SK-N-MC (cell line): Measurements from ENCODE around the gene OR2AJ1.

Source experiments
- EZH2 ChIP-seq: fragments of 200-600 bp; sonication (generic); IDR thresholded peaks from one replicate; pipeline ENCODE4 v1.6.1; 2017; ENCODE audit warnings: antibody characterized with exemption
- POLR2AphosphoS5 ChIP-seq: IDR thresholded peaks from 2 replicates; pipeline ENCODE4 v1.6.1; 2012; ENCODE audit warnings: mild to moderate bottlenecking, low read depth, low read length, borderline replicate concordance

DNA sequence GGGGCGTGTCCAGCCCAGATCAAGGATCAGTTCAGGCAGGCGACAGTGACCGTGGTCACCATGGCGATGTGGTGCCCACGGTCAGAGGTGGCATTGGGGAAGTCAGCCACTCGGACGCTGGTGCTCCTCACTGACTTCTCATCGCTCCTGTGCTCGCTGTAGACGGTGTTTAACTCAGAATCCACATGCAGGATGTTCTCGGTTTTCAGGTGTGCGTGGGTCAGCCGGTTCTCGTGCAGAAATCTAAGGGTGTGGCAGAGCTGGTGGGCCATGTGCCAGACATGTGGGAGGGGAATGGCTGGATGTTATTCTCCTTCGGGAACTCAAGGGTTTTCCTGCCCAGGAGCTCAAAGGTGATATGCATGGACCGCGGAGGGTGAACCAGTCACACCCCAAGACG lies 11.7 kb downstream of the OR2AJ1 start:
- no peak for TF ChIP-seq POLR2AphosphoS5
- TF ChIP-seq EZH2 = no peak
